GM10847 (cell line): Measurements from ENCODE around the gene DAP.

ENCODE experiments used
- POLR2A ChIP-seq: IDR thresholded peaks from 2 replicates; pipeline ENCODE4 v1.6.1; 2011; ENCODE audit not compliant: insufficient read length; ENCODE audit errors: extremely low read depth

DAP gene

GRCh38 chr5:10695759-10696543 is 65.1 kb downstream of the DAP start:
- no peak for TF ChIP-seq POLR2A

- no peak for TF ChIP-seq POLR2A
Observed at GRCh38 chr5:10695055-10695649, 65.9 kb downstream of the DAP start.

- TF ChIP-seq POLR2A, result no peak
Observed at GRCh38 chr5:10691826-10692785, 68.9 kb downstream of the DAP start.

DNA sequence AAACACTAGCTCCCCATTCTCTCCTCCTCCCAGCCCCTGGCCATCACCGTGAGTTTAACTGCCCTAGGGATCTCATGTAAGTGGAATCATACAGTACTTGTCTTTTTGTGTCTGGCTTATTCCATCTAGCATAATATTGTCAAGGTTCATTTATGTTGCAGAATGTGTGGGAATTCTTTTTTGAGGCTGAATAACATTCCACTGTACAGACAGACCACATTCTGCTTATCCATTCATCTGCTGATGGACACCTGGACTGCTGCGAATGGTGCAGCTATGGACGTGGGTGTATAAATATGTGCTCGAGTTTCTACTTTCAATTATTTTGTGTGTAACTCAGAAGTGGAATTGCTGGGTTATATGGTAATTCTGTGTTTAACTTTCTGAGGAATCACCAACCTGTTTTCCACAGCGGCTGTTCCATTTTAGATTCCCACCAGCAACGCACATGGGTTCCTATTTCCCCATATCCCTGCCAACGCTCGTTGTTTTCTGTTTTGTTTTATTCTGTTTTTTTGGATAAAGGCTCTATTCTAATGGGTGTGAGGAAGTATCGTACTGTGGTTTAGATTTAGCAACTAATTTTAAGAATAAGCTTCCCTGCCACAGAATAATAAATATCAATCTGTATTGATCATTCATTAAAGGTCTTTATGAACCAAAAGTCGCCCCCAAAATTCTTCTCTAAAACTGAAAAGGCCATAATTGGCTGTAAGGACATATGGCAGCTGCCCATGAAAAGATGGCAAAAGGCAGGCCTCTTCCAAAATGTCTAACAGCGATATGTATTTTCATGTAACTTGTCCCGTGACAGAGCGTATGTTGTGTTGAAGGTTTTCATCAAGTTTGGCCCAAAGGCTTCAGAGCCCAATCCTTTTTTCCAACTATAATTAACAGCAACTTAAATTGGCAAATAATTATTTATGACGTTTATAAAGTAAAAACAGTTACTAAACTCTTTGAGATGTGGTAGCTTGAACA is 70.3 kb downstream of the DAP start:
- no peak for TF ChIP-seq POLR2A

DNA sequence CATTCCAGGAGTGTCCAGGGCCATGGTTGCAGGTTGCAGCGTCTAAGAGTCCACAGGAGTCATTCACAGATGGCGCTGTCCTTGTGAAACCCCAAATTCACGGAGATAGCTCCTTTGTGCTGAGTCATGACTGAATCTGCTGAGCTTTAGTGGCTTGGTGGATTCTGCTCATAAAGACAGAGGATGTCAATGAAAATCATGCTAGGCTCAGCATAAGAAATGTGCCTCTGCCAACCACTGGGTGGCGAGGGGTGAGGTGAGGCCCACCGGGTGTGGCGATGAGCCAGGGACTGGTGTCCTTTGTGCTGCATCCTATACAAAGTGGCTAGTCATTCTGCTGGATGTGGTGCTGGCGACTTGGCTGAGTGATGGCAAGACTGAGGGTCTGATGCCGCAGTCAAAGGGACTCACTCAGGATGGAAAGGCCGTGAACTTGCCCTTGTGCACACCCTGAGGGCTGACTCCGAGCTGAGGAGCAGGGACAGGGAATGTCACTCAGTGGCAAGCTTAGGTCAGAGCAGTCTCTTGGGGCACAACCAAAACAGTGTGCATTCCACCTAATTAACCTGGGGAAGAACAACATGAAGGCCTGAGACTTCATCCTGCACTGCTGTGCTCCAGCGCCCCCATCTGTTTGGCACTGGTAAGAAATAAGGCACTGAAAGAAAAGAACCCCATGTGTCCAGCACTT is 71.5 kb downstream of the DAP start:
- TF ChIP-seq POLR2A, result no peak

DNA sequence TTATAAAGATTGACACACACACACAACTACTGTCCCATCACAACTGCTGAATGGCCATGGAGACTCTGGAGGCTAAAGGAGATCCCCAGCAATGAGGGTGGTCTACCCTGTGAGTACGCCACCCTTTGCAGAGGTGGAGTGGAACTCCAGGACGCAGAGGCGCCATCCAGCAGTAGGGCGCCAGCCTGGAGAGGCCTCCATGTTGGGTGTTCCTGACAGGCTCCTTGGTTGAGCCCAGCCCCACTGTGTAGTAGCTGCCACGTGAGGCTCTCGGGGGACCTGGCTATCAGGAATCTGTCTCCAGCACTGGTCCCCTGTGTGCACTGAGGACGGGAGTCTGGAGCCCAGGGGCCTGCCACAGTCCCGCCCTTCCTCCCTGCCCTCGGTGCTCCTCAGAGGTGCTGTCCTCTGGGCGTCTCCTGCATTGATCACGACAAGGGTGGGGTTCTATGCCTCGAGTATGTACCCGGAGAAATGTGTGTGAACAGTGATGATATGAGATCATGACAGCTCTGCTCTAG is 72.3 kb downstream of the DAP start:
- no peak for TF ChIP-seq POLR2A

GRCh38 chr5:10686890-10687289 is 74.1 kb downstream of the DAP start:
- no peak for TF ChIP-seq POLR2A

GRCh38 chr5:10685115-10685521 is 75.9 kb downstream of the DAP start:
- TF ChIP-seq POLR2A, result no peak

DNA sequence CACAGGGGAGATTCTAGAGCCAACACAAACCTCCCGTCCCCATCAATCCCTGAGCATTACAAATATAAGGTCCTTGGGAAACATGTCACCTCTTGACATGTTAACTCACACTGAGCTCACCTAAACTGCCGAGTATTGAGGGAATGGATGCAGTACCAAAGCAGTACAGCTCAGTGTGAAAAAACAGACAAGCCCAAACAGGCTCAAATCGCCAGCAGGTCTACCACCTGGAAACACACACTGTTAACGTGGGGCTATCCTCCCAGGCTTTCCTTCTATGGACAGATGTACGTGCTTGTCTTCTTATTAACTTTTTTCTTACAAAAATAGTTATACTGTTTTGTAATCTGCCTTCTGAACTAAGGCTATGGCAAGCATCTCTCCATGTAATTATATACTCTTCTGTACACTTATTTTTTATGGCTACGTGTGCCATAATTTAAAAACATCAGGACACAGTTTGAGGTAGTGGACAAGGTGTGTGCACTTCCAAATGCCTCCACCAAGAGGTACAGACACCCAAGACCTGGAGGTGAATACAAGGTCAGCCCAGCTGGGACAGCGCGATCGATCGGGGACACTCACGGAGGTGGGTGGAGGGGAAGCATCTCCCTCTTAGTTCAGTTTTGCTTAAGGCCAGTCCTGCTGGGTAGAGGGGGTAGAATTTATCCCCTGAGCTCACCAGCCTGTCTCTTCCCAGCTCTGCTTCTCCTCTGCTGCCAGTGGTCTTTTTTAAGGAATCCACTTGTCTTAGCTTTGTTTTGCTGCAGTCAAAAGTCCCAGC is 76.5 kb downstream of the DAP start:
- no peak for TF ChIP-seq POLR2A

GRCh38 chr5:10682801-10683525 is 78.1 kb downstream of the DAP start:
- TF ChIP-seq POLR2A, result no peak

DNA sequence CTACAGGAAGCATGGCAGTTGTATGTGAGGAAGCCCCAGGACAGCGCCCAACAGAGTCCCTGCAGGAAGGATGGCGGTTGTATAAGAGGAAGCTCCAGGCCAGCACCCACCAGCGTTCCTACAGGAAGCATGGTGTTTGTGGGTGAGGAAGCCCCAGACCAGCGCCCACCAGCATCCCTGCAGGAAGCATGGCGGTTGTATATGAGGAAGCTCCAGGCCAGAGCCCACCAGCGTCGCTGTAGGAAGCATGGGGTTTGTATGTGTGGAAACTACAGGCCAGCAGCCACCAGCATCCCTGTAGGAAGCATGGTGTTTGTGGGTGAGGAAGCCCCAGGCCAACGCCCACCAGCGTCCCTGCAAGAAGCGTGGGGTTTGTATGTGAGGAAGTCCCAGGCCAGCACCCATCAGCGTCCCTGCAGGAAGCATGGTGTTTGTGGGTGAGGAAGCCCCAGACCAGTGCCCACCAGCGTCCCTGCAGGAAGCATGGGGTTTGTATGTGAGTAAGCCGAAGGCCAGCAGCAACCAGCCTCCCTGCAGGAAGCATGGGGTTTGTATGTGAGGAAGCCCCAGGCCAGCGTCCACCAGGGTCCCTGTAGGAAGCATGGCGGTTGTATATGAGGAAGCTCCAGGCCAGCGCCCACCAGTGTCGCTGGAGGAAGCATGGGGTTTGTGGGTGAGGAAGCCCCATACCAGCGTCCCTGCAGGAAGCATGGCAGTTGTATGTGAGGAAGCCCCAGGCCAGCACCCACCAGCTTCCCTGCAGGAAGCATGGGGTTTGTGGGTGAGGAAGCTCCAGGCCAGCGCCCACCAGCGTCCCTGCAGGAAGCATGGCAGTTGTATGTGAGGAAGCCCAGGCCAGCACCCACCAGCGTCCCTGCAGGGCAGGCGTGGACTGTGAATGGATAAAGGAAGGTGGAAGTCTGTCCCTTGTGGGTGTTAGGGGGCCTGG is 79.0 kb downstream of the DAP start:
- no peak for TF ChIP-seq POLR2A
